DND-41 (cell line): Measurements from ENCODE around the gene LTBP3.

Experiments
- CTCF ChIP-seq: IDR thresholded peaks from 2 replicates; pipeline ENCODE4 v1.5.1; 2012; ENCODE audit warnings: borderline replicate concordance, low read length, moderate library complexity, mild to moderate bottlenecking; ENCODE audit not compliant: poor library complexity, severe bottlenecking; ENCODE audit errors: extremely low read depth
- EZH2 ChIP-seq: IDR thresholded peaks from 3 replicates; pipeline ENCODE4 v1.6.1; 2012; ENCODE audit warnings: borderline replicate concordance, low read depth, mild to moderate bottlenecking, moderate library complexity, low read length, inconsistent platforms; ENCODE audit not compliant: severe bottlenecking

GRCh38 chr11:65501186-65501471 lies 57.0 kb downstream of the LTBP3 start:
- no peak for TF ChIP-seq EZH2
- no peak for TF ChIP-seq CTCF
